RPMI8226 (cell line): Measurements from ENCODE around the gene PEX26.
"Not testable (repeated sequence)": the region's sequence is repeated elsewhere in the genome, so short reads cannot be mapped to it uniquely, and the experiment has no call there.

Experiments used
- DNase-seq: peaks from one replicate; pipeline ENCODE4 v3.0.0-alpha.2; 2015

PEX26 gene

DNA sequence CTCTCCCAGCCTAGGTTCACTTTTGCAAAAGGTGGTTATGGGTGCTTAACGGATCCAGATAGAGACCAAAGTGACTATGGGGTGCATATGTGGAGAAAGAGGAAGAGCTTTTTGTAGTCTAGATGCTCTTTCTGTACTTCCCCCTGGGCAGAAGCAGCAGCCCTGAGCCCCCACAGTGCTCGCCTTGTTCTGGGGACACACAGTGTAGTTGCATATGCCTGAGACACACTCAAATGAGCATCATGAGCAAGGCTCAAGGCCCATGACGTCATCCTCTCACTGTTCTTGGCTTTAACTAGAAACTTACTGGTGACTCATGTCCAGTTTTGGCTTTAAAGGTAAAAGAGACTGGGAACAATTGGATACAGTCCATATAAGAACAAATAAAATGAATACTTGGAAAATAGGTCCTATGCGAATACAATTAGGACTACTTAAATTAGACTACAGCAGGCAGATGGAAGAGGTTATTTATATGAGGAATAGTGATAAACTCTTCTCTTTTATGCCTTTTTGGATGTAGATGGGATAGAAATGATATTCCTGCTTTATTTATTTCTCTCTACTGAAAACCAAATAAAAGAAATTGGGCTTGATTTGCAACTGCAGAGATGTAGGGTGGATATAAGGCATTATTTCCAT, 20.1 kb upstream of the PEX26 start:
- no peak for DNase-seq

- no peak for DNase-seq
These were observed 19.3 kb upstream of the PEX26 start for GRCh38 chr22:18058371-18059093.

GRCh38 chr22:18059094-18059417, 18.7 kb upstream of the PEX26 start:
- DNase-seq: no peak

GRCh38 chr22:18059473-18059872, 18.3 kb upstream of the PEX26 start:
- DNase-seq: no peak

DNA sequence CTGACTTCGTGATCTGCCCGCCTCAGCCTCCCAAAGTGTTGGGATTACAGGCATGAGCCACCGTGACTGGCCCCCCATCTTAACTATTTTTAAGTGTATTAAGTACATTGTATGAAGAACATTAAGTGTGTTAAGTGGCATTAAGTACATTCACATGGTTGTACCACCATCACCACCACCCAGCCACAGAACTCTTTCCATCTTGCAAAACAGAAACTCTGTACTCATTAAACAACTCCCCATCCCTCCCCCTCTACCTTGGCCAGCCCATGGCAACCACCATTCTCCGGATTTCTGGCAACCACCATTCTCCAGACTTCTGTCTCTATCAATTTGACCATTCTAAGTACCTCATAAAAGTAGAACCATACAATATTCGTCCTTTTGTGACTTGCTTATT, 17.8 kb upstream of the PEX26 start:
- DNase-seq: no peak

GRCh38 chr22:18060646-18061620, 16.9 kb upstream of the PEX26 start:
- DNase-seq: no peak

- DNase-seq: no peak
These were observed 15.4 kb upstream of the PEX26 start for GRCh38 chr22:18062421-18062820.

GRCh38 chr22:18063306-18063705, 14.5 kb upstream of the PEX26 start:
- no peak for DNase-seq

DNA sequence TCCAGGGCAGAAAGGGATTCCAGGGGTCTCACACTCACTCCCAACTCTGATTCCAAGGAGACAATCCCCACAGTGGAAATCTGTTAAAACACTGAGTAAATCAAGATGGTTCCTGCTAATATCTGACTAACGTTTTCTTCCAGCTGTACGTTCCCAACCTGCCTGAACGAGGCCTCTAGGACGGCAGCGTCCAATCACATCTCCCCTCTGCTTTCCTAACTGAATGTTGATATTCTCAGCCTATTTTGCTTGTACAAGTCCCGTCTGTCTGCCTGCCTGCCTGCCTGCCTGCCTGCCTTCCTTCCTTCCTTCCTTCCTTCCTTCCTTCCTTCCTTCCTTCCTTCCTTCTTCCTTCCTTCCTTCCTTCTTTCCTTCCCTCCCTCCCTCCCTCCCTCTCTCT, 14.1 kb upstream of the PEX26 start:
- DNase-seq: not testable (repeated sequence)

GRCh38 chr22:18064636-18065035, 13.2 kb upstream of the PEX26 start:
- no peak for DNase-seq

GRCh38 chr22:18065256-18065655, 12.5 kb upstream of the PEX26 start:
- DNase-seq: no peak

DNA sequence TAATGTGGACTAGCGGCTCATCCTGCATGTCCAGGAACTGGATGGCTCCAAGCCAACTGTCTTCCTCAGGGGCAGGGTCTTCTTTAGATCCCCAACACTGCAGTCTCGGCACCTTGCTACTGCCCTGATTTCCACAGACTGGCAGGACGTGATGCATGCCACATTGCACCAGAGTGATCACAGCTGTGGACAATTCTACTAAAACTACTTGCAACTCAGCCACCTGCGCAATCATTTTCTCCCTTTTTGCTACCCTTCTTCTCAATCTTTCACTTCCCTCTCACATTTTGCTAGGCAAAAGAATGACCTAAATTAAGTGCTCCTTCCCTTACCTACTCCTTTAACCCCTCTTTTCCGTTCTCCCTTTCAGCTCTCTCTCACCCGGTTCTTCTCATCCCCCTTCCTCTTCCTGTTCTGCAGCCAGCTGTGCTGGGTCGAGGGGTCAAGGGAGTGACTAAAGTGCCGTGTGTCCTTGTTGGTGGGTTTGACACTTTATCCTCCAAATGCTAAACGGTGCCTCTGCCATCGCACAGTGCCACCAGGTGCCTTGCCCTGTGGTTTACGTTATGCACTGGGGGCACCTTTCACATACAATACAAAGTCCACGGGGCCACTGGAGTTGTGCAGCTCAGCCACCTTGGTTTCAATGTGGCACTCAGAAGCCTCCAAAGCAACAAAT, 11.5 kb upstream of the PEX26 start:
- peak; percentile 10 for DNase-seq

- no peak for DNase-seq
These were observed 10.7 kb upstream of the PEX26 start for GRCh38 chr22:18067121-18067520.

- DNase-seq: no peak
These were observed 10.0 kb upstream of the PEX26 start for GRCh38 chr22:18067548-18068341.

DNA sequence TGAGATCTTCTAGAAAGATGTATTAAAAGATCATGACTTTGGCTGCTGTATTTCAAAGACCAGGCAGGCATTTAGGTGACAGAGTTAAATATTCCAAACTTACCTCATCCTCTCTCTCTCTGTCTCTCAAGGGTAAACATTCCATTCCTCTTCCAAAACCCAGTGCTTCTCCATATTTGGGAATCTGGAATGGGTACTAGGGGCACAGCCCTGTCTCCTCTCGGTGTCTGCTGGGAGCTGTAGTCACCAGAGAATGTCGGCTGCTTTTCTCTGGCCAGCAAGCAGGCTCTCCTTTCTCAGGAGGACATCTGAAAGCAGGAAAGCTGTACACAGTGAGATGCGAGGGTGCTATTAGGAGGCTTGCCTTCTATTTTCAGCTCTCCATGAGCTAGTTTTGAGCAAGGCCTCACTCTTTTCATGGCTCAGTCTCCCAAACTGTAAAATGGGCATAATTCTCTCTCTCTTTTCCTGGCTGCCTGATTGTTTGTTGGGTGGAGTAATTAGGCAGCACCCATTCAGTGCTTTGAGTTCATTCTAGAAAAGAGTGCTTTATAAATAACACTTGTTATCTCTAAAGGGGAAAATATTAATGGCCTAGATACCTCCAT, 9.3 kb upstream of the PEX26 start:
- DNase-seq: no peak

- no peak for DNase-seq
These were observed 8.7 kb upstream of the PEX26 start for GRCh38 chr22:18069041-18069440.

GRCh38 chr22:18070041-18070440, 7.7 kb upstream of the PEX26 start:
- no peak for DNase-seq

DNA sequence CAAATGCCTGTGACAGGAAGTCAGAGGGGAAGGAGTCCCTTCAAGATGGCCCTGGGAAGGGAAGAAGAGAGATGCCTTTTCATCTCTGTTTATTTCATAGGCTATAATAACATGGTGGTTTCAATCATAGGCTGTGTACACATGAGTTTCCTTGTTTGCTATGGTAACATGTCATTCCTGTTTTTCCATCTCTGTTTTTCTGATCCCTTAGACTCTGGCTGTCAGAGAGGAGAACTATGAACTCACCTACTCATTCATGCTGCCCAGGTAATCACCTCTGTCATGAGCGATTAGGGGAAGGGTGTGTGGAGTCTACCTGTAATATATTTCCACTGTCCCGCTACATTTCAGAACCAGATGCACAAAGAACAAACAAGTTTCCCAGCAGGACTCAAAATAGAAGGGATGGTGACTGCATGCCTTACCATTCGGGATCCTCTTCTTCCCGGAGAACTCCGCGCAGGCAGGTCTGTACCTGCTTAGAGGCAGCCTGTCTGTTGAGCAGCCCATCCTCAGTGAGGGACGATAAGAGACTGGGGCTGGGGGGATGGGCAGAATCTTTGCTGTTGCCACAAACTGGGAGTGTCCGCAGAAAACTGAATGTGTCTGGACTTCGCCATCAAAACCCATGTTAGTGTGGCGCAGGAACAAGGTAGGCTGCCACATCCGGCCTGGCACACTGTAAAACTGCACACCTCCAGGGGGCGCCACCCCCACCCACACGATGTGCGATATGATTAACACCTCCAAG, 7.1 kb upstream of the PEX26 start:
- DNase-seq: no peak

DNA sequence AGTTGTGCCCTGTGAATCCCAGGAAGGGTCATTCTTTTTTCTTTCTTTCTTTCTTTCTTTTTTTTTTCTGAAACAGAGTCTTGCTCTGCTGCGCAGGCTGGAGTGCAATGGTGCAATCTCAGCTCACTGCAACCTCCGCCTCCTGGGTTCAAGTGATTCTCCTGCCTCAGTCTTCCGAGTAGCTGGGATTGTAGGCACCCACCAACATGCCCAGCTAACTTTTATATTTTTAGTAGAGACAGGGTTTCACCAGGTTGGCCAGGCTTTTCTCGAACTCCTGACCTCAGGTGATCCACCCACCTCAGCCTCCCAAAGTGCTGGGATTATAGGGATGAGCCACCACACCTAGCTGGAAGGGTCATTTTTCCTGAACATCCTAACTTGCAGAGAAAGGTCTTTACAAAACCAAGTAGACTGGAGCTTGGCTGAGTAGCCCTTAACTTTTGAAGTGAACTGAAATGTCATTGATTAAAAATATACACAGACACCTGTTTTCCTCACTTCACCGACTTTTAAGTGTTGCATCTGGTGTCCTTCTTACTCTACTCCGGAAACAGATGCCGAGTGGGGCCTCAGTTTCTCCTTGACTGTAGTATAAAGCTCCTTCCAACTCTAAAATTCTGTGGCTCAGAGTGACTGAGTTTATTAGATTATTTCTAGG, 6.4 kb upstream of the PEX26 start:
- not testable (repeated sequence) for DNase-seq

DNA sequence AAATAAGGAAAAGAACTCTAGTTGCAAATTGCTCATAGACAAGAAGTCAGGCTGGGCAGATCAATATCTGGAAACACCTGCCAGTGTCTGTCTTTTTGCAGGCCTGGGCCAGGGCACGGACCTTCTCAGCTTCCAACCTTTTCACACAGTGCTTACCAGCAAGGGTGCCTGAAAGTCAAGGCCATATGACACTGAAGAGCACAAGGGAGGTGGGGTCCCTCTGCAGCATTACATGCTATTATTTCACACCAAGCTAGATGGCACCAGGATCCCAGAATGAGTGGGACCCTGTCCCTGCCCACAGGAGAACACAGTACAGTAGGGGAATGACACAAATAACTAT, 5.9 kb upstream of the PEX26 start:
- DNase-seq: no peak

DNA sequence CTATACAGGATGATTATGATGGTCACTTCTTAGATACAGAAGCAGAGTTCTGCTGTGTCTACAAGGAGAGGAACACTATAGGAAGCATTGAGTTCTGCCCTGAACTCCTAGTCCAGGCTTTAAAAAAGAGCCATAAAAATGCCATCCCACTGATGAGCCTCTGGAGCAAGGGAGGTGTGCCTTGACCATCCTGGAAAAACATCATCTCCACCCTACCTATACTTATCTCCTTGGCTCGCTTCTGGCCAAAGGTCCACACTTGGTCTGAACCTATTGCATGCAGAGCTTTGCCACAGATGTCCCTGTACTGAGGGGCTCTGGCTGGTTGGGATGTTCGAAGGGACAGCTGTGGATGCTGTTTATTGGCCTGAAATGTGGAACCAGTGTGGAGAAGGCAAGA, 4.3 kb upstream of the PEX26 start:
- DNase-seq: no peak
